Caco-2 (cell line): ENCODE data around the gene MXRA7. TPM values are rescaled to one million over a fixed set of nuclear protein-coding genes. Genes with fewer than 3 reads are reported as not detected.
A peak's percentile ranks its signal among the peaks of the same experiment; 100 is the strongest.

Experiments
- BruUV-seq: library from RNA; stranded (reverse); fragments of 400-500 nt; replicated peaks from 2 replicates; lab custom pipeline; 2021; lab: Mats Ljungman, UMichigan
- CTCF ChIA-PET: fragments of 300-600 bp; sonication (Branson Sonifier 250); formaldehyde crosslinking; loops from one replicate; lab custom pipeline; 2022; ENCODE audit warnings: antibody characterized with exemption; lab: Charles Lee
- POLR2A ChIA-PET: fragments of 300-600 bp; sonication (Branson Sonifier 250); formaldehyde crosslinking; loops from one replicate; lab custom pipeline; 2022; ENCODE audit warnings: antibody characterized with exemption; lab: Charles Lee
- DNase-seq, 2 experiments: peaks; one replicate each; pipeline versions ENCODE4 v3.0.0 to v3.0.0-alpha.2; 2020 to 2022
- H3K27me3 ChIP-seq: replicated peaks from 2 replicates; pipeline ENCODE4 v1.6.0; 2011; ENCODE audit warnings: low read length; ENCODE audit not compliant: control insufficient read depth, insufficient read depth
- H3K36me3 ChIP-seq: 2 replicates; pipeline ENCODE4 v1.5.1; 2011; ENCODE audit warnings: low read length; ENCODE audit not compliant: control insufficient read depth, insufficient read depth
- H3K4me1 ChIP-seq: fragments of 250-450 bp; sonication (Bioruptor Pico); 2 replicates; pipeline ENCODE4 v1.5.1; 2020; ENCODE audit warnings: mild to moderate bottlenecking
- H3K4me3 ChIP-seq: 2 replicates; pipeline ENCODE4 v1.5.1; 2011; ENCODE audit warnings: low read depth, mild to moderate bottlenecking, control low read depth, low read length
- H3K9me3 ChIP-seq: fragments of 250-450 bp; sonication (Bioruptor Pico); 2 replicates; pipeline ENCODE4 v1.5.1; 2020; ENCODE audit warnings: mild to moderate bottlenecking, moderate library complexity
- H3K27ac Mint-ChIP-seq: one replicate; pipeline ENCODE4 v1.8.0; 2022; ENCODE audit warnings: mixed read lengths; ENCODE audit not compliant: unreplicated experiment
- H3K27me3 Mint-ChIP-seq: one replicate; pipeline ENCODE4 v1.8.0; 2022; ENCODE audit warnings: mixed read lengths; ENCODE audit not compliant: insufficient read depth, unreplicated experiment
- H3K36me3 Mint-ChIP-seq: one replicate; pipeline ENCODE4 v1.8.0; 2022; ENCODE audit warnings: mild to moderate bottlenecking, mixed read lengths; ENCODE audit not compliant: insufficient read depth, unreplicated experiment
- H3K4me1 Mint-ChIP-seq: one replicate; pipeline ENCODE4 v1.8.0; 2022; ENCODE audit warnings: low read depth, mixed read lengths; ENCODE audit not compliant: unreplicated experiment
- H3K4me3 Mint-ChIP-seq: one replicate; pipeline ENCODE4 v1.8.0; 2022; ENCODE audit warnings: mild to moderate bottlenecking, moderate library complexity, mixed read lengths; ENCODE audit not compliant: unreplicated experiment
- H3K9me3 Mint-ChIP-seq: one replicate; pipeline ENCODE4 v1.8.0; 2022; ENCODE audit warnings: mixed read lengths; ENCODE audit not compliant: unreplicated experiment
- intact Hi-C: fragments of 100-400 bp; cut with micrococcal nuclease; formaldehyde crosslinking; loops from one replicate; pipeline ENCODE4 v1.10.0; 2022; ENCODE audit not compliant: unreplicated experiment
- total RNA-seq: library from RNA; stranded (reverse); gene quantifications from 2 replicates; pipeline ENCODE4 v1.2.3, GENCODE V29; 2022
- TF ChIP-seq, protein P1 (sequence below), 2 experiments: fragments of 200-600 bp in 1 of 2; IDR thresholded peaks; 1 replicate in 1 of 2; 2 replicates in 1 of 2; pipeline versions ENCODE4 v1.5.1 to v1.8.0; 2011 to 2022; ENCODE audit warnings: antibody characterized with exemption in 1 of 2, control low read depth in 1 of 2, inconsistent platforms in 1 of 2, low read depth in 1 of 2, low read length in 1 of 2, mild to moderate bottlenecking in 1 of 2, moderate library complexity in 1 of 2; ENCODE audit not compliant: insufficient read depth in 1 of 2, severe bottlenecking in 1 of 2, unreplicated experiment in 1 of 2

Gene MXRA7
- total RNA-seq, 1 experiment from 2014 or later: 70.2 TPM

DNA sequence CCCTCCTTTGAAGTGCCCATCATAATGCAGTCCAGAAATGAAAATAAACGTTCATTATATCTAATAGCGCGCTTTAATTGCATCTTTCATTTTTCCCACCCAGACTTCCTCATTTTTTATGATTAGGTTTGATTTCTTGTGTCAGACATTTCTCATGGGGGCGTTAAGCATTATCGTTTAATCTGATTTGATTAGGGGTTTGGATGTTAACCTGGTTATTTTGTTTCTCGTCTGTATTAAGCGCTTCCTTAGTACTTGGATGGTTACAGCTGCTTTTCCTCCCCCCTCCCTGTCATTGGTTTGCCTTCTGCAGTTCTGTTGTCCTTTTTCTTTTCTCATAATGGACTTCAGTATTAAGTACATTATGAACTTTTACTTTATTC lies 27.7 kb upstream of the MXRA7 start:
- peak overlapping the region; percentile 96 for H3K27ac Mint-ChIP-seq
- peaks cover 63% of the 10 kb centered on the region for H3K36me3 Mint-ChIP-seq
- ChIA-PET CTCF (interaction anchor here (1.3 kb wide), 1 partner anchor 11 kb away, joined by 7 read pairs; the partner anchor contains the start of gene METTL23), POLR2A (interaction anchor here (0.5 to 1.1 kb wide), 4 partner anchors 11 to 181 kb away, joined by 3 to 9 read pairs (median 4); no protein-coding TSS in a partner anchor)
- peak overlapping the region; percentile 64 for H3K4me3 ChIP-seq
- H3K27me3 Mint-ChIP-seq: no peaks in the 10 kb centered on the region
- no peaks in the 10 kb centered on the region for H3K9me3 Mint-ChIP-seq
- H3K4me3 Mint-ChIP-seq: peak overlapping the region; percentile 96
- peaks cover 16% of the 10 kb centered on the region for H3K4me1 ChIP-seq
- BruUV-seq: TSS peak; percentile 65
- no peaks in the 10 kb centered on the region for H3K27me3 ChIP-seq
- intact Hi-C loops: loop anchor here (2.0 kb wide), 1 partner anchor 42 kb away; no protein-coding TSS in a partner anchor
- TF ChIP-seq, protein P1, sequence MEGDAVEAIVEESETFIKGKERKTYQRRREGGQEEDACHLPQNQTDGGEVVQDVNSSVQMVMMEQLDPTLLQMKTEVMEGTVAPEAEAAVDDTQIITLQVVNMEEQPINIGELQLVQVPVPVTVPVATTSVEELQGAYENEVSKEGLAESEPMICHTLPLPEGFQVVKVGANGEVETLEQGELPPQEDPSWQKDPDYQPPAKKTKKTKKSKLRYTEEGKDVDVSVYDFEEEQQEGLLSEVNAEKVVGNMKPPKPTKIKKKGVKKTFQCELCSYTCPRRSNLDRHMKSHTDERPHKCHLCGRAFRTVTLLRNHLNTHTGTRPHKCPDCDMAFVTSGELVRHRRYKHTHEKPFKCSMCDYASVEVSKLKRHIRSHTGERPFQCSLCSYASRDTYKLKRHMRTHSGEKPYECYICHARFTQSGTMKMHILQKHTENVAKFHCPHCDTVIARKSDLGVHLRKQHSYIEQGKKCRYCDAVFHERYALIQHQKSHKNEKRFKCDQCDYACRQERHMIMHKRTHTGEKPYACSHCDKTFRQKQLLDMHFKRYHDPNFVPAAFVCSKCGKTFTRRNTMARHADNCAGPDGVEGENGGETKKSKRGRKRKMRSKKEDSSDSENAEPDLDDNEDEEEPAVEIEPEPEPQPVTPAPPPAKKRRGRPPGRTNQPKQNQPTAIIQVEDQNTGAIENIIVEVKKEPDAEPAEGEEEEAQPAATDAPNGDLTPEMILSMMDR (IDR thresholded peaks at IDR 0.05; ENCODE audit: insufficient read depth in 1 of 2, low read depth in 1 of 2, low read length in 1 of 2, severe bottlenecking in 1 of 2, unreplicated experiment in 1 of 2): no peak
- H3K9me3 ChIP-seq: no peaks in the 10 kb centered on the region
- no peak for DNase-seq
- peaks cover 21% of the 10 kb centered on the region for H3K4me1 Mint-ChIP-seq
- peaks cover 10% of the 10 kb centered on the region for H3K36me3 ChIP-seq

DNA sequence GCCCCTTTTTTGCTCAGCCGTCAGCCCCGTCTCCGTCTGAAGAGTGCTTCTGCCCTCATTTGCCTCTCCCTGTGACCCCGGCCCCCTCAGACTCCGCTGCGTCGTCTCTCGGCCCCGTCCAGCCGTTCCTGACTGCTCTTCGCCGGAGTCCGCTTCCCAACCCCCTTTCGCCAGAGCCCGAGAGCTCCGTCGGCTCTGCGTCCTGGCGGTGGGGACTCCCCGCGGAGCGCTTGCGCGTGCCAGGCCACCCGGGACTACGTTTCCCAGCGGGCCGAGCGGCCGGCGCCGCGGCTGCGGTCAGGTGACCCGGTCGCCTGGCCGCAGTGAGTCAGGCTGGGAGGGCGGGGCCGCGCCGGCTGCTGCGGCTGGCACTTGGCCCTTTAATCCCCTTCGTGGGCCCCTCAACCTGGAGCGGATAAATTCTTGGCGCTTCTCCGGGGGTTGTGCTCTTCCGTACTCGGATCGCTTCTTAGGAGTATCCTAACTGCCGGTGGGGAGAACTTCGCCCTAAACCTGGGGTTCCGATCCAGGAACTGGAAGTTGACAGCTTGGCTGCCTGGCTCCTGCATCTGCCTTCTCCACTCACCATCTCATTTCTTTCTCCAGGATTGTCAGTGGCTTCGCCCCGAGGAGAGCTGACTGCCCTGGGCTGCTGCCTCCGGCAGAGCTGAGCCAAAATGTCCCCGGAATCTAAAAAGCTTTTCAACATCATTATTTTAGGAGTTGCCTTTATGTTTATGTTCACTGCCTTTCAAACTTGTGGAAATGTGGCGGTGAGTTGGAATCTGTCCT lies 27.1 kb upstream of the MXRA7 start, which contains the start of gene MFSD11:
Gene MFSD11 (plus strand): TSS at position 444 of the 792 bp plus-strand sequence. CDS start 234 bp downstream, at position 678.
- Histone ChIP-seq H3K4me3 (peak within 1 kb of the TSS; percentile 97), H3K27me3 (no peaks in the 10 kb centered on the region), H3K4me1 (peaks cover 18% of the 10 kb centered on the region), H3K9me3 (no peaks in the 10 kb centered on the region), H3K36me3 (peaks cover 11% of the 10 kb centered on the region)
- Mint-ChIP-seq H3K36me3 (peaks cover 69% of the 10 kb centered on the region), H3K27me3 (no peaks in the 10 kb centered on the region), H3K9me3 (no peaks in the 10 kb centered on the region), H3K4me1 (peaks cover 21% of the 10 kb centered on the region), H3K27ac (peak within 1 kb of the TSS; percentile 96), H3K4me3 (peak within 1 kb of the TSS; percentile 96)
- CTCF ChIA-PET: interaction anchor here (1.3 kb wide), 1 partner anchor 10 kb away, joined by 7 read pairs; the partner anchor contains the start of gene METTL23
- peak; percentile 94 to 97 for DNase-seq
- BruUV-seq: no TSS peak
- POLR2A ChIA-PET: interaction anchor here (0.5 to 1.6 kb wide), 9 partner anchors 8 to 1307 kb away, joined by 3 to 9 read pairs (median 3); no protein-coding TSS in a partner anchor
- intact Hi-C loops: loop anchor here (1.0 to 2.0 kb wide), 2 partner anchors 27 to 43 kb away; no protein-coding TSS in a partner anchor
- TF ChIP-seq, protein P1 (IDR thresholded peaks at IDR 0.05; ENCODE audit: insufficient read depth in 1 of 2, low read depth in 1 of 2, low read length in 1 of 2, severe bottlenecking in 1 of 2, unreplicated experiment in 1 of 2): no peak

DNA sequence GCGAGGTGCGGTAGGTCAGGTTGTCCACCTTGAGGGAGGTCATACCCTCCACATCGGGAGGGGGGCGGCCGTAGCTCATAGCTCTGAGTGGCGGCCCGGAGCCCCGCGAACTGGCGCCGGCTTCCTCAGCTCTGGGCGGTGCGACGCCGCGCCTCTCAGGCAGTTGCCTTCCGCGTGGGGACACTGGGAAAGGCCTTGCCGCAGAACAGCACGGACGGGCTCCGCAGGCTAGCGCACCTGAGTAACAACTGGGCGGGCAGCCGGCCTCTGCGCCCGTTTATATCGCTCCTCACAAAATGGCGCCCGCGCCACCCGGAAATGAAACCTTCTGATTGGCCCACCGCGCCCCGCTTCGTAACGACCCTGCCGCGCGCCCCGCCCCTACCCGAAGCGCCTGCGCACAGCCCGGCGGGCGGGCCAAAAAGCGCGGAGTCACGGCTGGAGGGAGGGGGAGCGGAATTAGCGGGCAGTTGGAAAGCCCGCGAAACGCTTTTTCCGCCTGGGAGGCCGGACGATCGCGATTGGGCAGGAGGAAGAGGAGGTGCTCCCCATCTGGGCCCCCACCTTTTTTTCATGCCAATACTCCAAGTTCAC lies 26.4 kb upstream of the MXRA7 start, which contains the start of gene SRSF2:
Gene SRSF2 (minus strand): TSS at position 250 of the 594 bp plus-strand sequence. CDS start 171 bp downstream, at position 79.
- Mint-ChIP-seq H3K36me3 (peaks cover 76% of the 10 kb centered on the region), H3K4me1 (peaks cover 21% of the 10 kb centered on the region), H3K27me3 (no peaks in the 10 kb centered on the region), H3K9me3 (no peaks in the 10 kb centered on the region), H3K4me3 (peak within 1 kb of the TSS; percentile 96), H3K27ac (peak within 1 kb of the TSS; percentile 96)
- no peaks in the 10 kb centered on the region for H3K9me3 ChIP-seq
- intact Hi-C loops: loop anchor here (1.0 kb wide), 1 partner anchor 26 kb away; no protein-coding TSS in a partner anchor
- H3K4me1 ChIP-seq: peaks cover 18% of the 10 kb centered on the region
- no TSS peak for BruUV-seq
- H3K27me3 ChIP-seq: no peaks in the 10 kb centered on the region
- TF ChIP-seq, protein P1 (IDR thresholded peaks at IDR 0.05; ENCODE audit: insufficient read depth in 1 of 2, low read depth in 1 of 2, low read length in 1 of 2, severe bottlenecking in 1 of 2, unreplicated experiment in 1 of 2): no peak
- peak; percentile 99 for DNase-seq
- H3K4me3 ChIP-seq: peak within 1 kb of the TSS; percentile 97
- ChIA-PET POLR2A (interaction anchor here (0.6 to 1.6 kb wide), 8 partner anchors 8 to 1306 kb away, joined by 3 to 9 read pairs (median 3); no protein-coding TSS in a partner anchor), CTCF (interaction anchor here (0.7 kb wide), 1 partner anchor 10 kb away, joined by 3 read pairs; no protein-coding TSS in a partner anchor)
- peaks cover 11% of the 10 kb centered on the region for H3K36me3 ChIP-seq
